MG63 (cell line): ENCODE data around the gene CFAP221. TPM values are rescaled to one million over a fixed set of nuclear protein-coding genes. Genes with fewer than 3 reads are reported as not detected.

Experiments used
- total RNA-seq: library from RNA; depleted of rRNA; stranded (reverse); fragments of >200 nt; shearing (Covaris generic); gene quantifications from 2 replicates; pipeline ENCODE4 v1.2.3, GENCODE V29; 2014; ENCODE audit warnings: low replicate concordance; rRNA removed

The CFAP221 gene
- total RNA-seq, 1 experiment from 2014 or later: not detected

Other genes starting within 250 kb of the CFAP221 start
- gene C2orf76, start 177.6 kb upstream of the CFAP221 start, total RNA-seq: 16.5 and 34.8 TPM in 2 replicates
- 68.1 and 102 TPM in 2 replicates for gene DBI, start 177.5 kb upstream of the CFAP221 start, total RNA-seq
- gene TMEM37, start 112.6 kb upstream of the CFAP221 start, total RNA-seq: 0.56 TPM in 1 of 2 replicates, not detected in the other
- gene SCTR, start 20.0 kb upstream of the CFAP221 start, total RNA-seq: not detected in 2 replicates
- gene TMEM177, start 134.8 kb downstream of the CFAP221 start, total RNA-seq: 15.5 and 27.9 TPM in 2 replicates
- gene PTPN4, start 215.5 kb downstream of the CFAP221 start, total RNA-seq: 5.3 and 11.1 TPM in 2 replicates